HEK293 (cell line): ENCODE measurements around the gene MAP6.

ENCODE experiments used
- CTCF ChIA-PET: fragments of 350-600 bp; formaldehyde crosslinking; extraction: SDS; loops from one replicate; lab custom pipeline; 2021; ENCODE audit warnings: antibody characterized with exemption; lab: Yijun Ruan, JAX
- POLR2A ChIA-PET: fragments of 300-600 bp; formaldehyde crosslinking; extraction: SDS; loops from one replicate; lab custom pipeline; 2020; ENCODE audit warnings: antibody characterized with exemption, inconsistent platforms; lab: Yijun Ruan, JAX
- H3K27ac ChIP-seq: fragments of 200-500 bp; sonication (Bioruptor generic); 2 replicates; pipeline ENCODE4 v1.5.1; 2014; ENCODE audit warnings: low read depth, low read length, control low read depth, inconsistent platforms; ENCODE audit errors: extremely low read depth
- H3K36me3 ChIP-seq, 2 experiments: fragments of 200-500 bp in 1 of 2; sonication (Bioruptor generic) in 1 of 2; 1 replicate in 1 of 2; 2 replicates in 1 of 2; pipeline ENCODE4 v1.5.1; 2014 to 2017; ENCODE audit warnings: inconsistent platforms in 2 of 2, low read length in 2 of 2; ENCODE audit not compliant: control insufficient read depth in 2 of 2, insufficient read depth in 1 of 2
- H3K4me1 ChIP-seq: fragments of 200-500 bp; sonication (Bioruptor generic); 2 replicates; pipeline ENCODE4 v1.5.1; 2014; ENCODE audit warnings: mild to moderate bottlenecking, low read length, inconsistent platforms; ENCODE audit not compliant: control insufficient read depth, insufficient read depth
- H3K4me3 ChIP-seq: 2 replicates; pipeline ENCODE4 v1.5.1; 2011; ENCODE audit warnings: low read depth, mild to moderate bottlenecking, control low read depth, low read length, moderate library complexity
- H3K9me3 ChIP-seq: fragments of 200-500 bp; sonication (Bioruptor generic); 2 replicates; pipeline ENCODE4 v1.5.1; 2014; ENCODE audit warnings: low read depth, low read length, inconsistent platforms; ENCODE audit not compliant: control insufficient read depth, insufficient read depth
- IKZF3 ChIP-seq: fragments of 450-650 bp; IDR thresholded peaks from 2 replicates; pipeline ENCODE4 v1.5.0; 2018; ENCODE audit warnings: missing biosample characterization, mild to moderate bottlenecking, missing genetic modification characterization, moderate library complexity
- PATZ1 ChIP-seq: fragments of 450-650 bp; formaldehyde crosslinking; IDR thresholded peaks from 2 replicates; pipeline ENCODE4 v1.5.1; 2016; ENCODE audit warnings: missing biosample characterization, missing genetic modification characterization
- PBX3 ChIP-seq: sonication (generic); formaldehyde crosslinking; IDR thresholded peaks from 2 replicates; pipeline ENCODE4 v1.8.1; 2022; ENCODE audit warnings: mild to moderate bottlenecking, moderate library complexity, missing genetic modification reagents
- SCRT2 ChIP-seq: fragments of 450-650 bp; formaldehyde crosslinking; IDR thresholded peaks from 2 replicates; pipeline ENCODE4 v1.5.1; 2016; ENCODE audit warnings: missing biosample characterization, missing genetic modification characterization
- SP2 ChIP-seq: fragments of 450-650 bp; formaldehyde crosslinking; IDR thresholded peaks from 2 replicates; pipeline ENCODE4 v1.5.1; 2016; ENCODE audit warnings: missing biosample characterization, missing genetic modification characterization
- SP3 ChIP-seq: fragments of 450-650 bp; formaldehyde crosslinking; IDR thresholded peaks from 2 replicates; pipeline ENCODE4 v1.5.1; 2016; ENCODE audit warnings: missing biosample characterization, missing genetic modification characterization
- ZBTB17 ChIP-seq: fragments of 450-650 bp; formaldehyde crosslinking; IDR thresholded peaks from 2 replicates; pipeline ENCODE4 v1.5.1; 2016; ENCODE audit warnings: missing biosample characterization, missing genetic modification characterization
- ZNF202 ChIP-seq: fragments of 450-650 bp; formaldehyde crosslinking; IDR thresholded peaks from 2 replicates; pipeline ENCODE4 v1.5.1; 2016; ENCODE audit warnings: missing biosample characterization, missing genetic modification characterization, borderline replicate concordance
- ZNF223 ChIP-seq: fragments of 450-650 bp; formaldehyde crosslinking; IDR thresholded peaks from 2 replicates; pipeline ENCODE4 v1.5.1; 2016; ENCODE audit warnings: missing biosample characterization, missing genetic modification characterization
- ZNF335 ChIP-seq: fragments of 450-650 bp; formaldehyde crosslinking; conservative IDR thresholded peaks from 2 replicates; pipeline ENCODE4 v1.5.1; 2016; ENCODE audit warnings: missing biosample characterization, missing genetic modification characterization
- ZNF560 ChIP-seq: fragments of 450-650 bp; formaldehyde crosslinking; IDR thresholded peaks from 2 replicates; pipeline ENCODE4 v1.5.1; 2017; ENCODE audit warnings: missing biosample characterization, missing genetic modification characterization, borderline replicate concordance
- ZNF580 ChIP-seq: fragments of 450-650 bp; formaldehyde crosslinking; IDR thresholded peaks from 2 replicates; pipeline ENCODE4 v1.5.1; 2016; ENCODE audit warnings: missing biosample characterization, missing genetic modification characterization
- ZNF596 ChIP-seq: fragments of 450-650 bp; IDR thresholded peaks from 2 replicates; pipeline ENCODE4 v1.5.0; 2018; ENCODE audit warnings: missing biosample characterization, mild to moderate bottlenecking, missing genetic modification characterization, moderate library complexity
- ZNF621 ChIP-seq: fragments of 450-650 bp; formaldehyde crosslinking; IDR thresholded peaks from 2 replicates; pipeline ENCODE4 v1.5.1; 2017; ENCODE audit warnings: missing biosample characterization, missing genetic modification characterization
- ZNF626 ChIP-seq: fragments of 450-650 bp; sonication (Bioruptor Pico); formaldehyde crosslinking; IDR thresholded peaks from 2 replicates; pipeline ENCODE4 v1.5.1; 2018; ENCODE audit warnings: missing biosample characterization, missing genetic modification characterization, inconsistent platforms
- ZNF660 ChIP-seq: fragments of 450-650 bp; IDR thresholded peaks from 2 replicates; pipeline ENCODE4 v1.5.1; 2018; ENCODE audit warnings: missing biosample characterization, mild to moderate bottlenecking, missing genetic modification characterization
- ZNF664 ChIP-seq: fragments of 450-650 bp; formaldehyde crosslinking; IDR thresholded peaks from 2 replicates; pipeline ENCODE4 v1.5.1; 2016; ENCODE audit warnings: missing biosample characterization, missing genetic modification characterization
- ZNF777 ChIP-seq: fragments of 450-650 bp; formaldehyde crosslinking; IDR thresholded peaks from 2 replicates; pipeline ENCODE4 v1.5.1; 2017; ENCODE audit warnings: missing biosample characterization, missing genetic modification characterization, borderline replicate concordance
- TF ChIP-seq, protein P1 (sequence below): fragments of 450-650 bp; formaldehyde crosslinking; IDR thresholded peaks from 2 replicates; pipeline ENCODE4 v1.5.1; 2016; ENCODE audit warnings: missing biosample characterization, missing genetic modification characterization

MAP6 gene

DNA sequence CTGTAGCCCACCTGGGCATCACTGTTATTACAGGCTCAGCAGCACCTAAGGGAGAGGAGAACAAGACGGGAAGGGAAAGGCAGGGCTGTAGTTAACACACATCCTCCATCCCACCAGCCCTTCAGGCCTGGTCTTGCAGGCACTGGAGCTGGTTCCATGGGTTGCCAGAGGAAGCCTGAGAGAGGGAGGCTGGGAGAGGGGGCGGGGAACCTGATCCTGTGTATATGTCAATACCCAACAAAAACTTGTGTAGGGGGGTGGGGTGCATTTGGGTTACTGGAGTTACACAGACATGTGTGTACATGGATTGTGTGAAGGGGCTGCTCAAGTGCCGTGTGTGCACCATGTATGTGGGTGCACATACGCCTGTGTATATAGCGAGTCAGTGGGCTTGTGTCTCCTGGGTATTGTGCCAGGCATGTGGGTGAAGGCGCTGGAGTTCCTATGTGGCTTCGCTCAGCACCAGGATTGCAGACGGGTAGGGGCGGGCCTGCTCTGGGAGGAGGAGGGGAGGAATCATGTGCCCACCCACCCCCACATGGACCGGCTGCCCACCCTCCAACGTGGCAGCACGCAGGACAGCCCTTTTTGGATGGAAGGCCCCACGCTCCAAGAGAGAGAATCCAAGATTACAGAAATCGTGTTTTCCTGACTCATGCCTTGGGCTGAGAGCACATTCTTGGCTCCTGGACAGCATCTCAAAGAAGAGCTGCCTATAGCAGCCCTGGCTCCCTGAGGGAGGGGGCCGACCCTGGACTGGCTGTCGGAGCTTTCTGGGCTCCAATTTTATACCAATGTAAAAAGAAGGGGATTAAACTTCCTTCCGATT, 111.0 kb downstream of the MAP6 start (continued):
- no peak for TF ChIP-seq ZNF777 (tag by site-specific recombination)

DNA sequence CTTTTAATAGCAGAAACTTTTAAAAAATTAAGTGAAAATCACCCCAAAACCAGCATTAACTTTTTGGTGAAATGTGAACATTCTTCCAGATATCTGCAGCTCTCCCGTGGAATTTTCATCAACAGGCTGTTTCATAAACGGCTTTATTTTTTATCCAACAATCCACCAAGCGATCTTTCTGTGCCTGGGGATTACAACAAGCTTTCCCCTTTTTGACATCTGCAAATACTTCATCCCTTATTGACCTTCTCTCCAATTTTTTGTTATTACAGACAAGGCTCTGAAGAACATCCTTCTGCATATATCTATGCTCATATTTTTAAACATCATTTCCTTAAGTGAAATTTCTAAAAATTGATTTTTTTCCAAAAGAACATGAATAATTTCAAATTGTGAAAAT, 112.6 kb downstream of the MAP6 start:
- Histone ChIP-seq H3K36me3 (no peaks in the 10 kb centered on the region), H3K4me3 (no peak overlapping the region), H3K27ac (no peak overlapping the region), H3K9me3 (no peaks in the 10 kb centered on the region), H3K4me1 (no peaks in the 10 kb centered on the region; the same call in 1 of the 2 replicates)
- CTCF ChIA-PET: interaction anchor here (1.1 kb wide), 1 partner anchor 49 kb away, joined by 3 read pairs; no protein-coding TSS in a partner anchor
- POLR2A ChIA-PET: no interaction called here
- TF ChIP-seq SP3 (tag by site-specific recombination) (no peak), ZNF580 (no peak)

DNA sequence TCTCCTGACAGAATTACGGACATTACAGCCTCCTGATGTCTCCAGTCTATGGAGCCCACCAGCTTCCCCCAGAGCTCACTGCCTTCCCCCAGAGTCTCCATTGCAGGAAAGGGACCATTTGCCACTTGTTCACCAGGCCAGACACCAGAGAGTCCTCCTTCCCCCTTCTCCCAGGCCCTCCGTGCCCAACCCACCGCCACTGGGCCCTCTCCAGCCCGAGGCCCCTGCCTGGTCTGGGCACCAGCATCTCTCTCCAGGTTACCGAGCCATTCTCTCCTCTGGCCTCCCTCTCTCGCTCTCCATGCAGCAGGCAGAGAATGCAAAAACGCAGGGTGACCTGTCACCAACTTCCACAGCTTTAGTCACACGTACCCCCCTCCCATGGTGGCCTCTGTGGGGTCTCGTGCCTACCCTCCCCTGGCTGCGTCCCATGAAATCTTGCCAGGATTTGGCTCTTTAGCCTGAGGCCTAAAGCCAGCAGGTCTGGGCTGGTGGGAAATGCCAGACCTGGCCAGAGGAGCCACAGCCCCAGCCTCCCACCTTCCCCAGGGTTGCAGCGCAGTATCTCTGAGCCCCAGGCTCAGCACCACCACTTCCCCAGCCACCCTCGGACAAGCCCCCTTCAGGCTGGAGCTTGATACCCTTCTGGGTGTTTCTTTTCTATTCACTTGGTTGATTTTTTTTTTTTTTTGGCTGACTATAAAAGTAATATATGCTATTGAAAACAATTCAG, 113.6 kb downstream of the MAP6 start:
- ChIA-PET POLR2A (interaction anchor here (1.9 kb wide), 1 partner anchor 29 kb away, joined by 6 read pairs; no protein-coding TSS in a partner anchor), CTCF (interaction anchor here (0.5 to 1.6 kb wide), 2 partner anchors 23 to 55 kb away, joined by 3 to 9 read pairs; no protein-coding TSS in a partner anchor)
- no peaks in the 10 kb centered on the region for H3K9me3 ChIP-seq
- no peak overlapping the region for H3K4me3 ChIP-seq
- H3K27ac ChIP-seq: peak overlapping the region; percentile 0; the same call in 1 of the 2 replicates
- no peaks in the 10 kb centered on the region for H3K36me3 ChIP-seq
- TF ChIP-seq SCRT2 (tag by site-specific recombination) (0 out of 2 replicates have a peak, but pooled peaks have one; percentile 4), ZNF626 (tag by site-specific recombination) (no peak)
- no peaks in the 10 kb centered on the region; the same call in 1 of the 2 replicates for H3K4me1 ChIP-seq

DNA sequence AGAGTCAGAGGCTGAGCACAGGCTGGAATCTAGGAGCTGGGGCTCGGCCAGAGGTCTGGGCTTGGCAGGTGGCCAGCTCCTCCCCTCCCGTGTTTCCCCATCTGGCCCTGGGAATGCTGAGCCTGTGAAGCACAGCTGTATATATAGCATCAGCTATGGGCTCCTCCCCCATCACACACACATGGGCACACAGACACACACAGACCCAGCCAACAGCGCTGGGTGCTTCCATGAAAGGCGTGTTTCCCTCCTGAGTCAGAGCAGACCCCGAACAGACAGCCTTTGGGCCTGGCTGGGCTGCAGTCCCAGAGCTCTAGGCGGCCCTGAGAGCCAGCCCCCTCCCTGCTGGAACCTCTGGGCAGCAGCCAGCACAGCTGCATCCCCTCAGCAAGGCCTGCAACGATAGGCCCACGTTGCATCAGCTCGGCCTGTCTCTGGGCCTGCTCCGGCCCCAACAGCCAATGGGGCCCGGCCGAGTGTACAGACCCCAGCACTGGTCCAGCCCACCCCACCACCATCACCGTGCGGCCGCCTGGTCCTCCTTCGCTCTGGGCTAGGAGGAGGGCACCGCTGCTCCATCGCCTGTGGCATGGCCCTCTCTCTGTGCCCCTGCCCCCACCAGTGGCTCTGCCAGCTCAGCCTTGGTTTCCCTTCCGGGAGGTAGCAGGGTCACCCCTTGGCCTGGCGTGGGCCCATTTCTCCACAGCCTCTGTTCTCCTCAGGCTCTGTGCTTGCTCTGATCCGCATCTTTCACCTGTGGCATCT, 114.4 kb downstream of the MAP6 start:
- Histone ChIP-seq H3K4me3 (no peak overlapping the region), H3K36me3 (no peaks in the 10 kb centered on the region), H3K27ac (peak overlapping the region; percentile 0; the same call in 1 of the 2 replicates), H3K4me1 (no peaks in the 10 kb centered on the region; the same call in 1 of the 2 replicates), H3K9me3 (no peaks in the 10 kb centered on the region)
- ChIA-PET CTCF (interaction anchor here (0.6 to 1.9 kb wide), 10 partner anchors 14 to 166 kb away, joined by 3 to 9 read pairs (median 4); no protein-coding TSS in a partner anchor), POLR2A (interaction anchor here (1.0 to 1.9 kb wide), 8 partner anchors 9 to 30 kb away, joined by 3 to 23 read pairs (median 5); partner anchors contain the start of gene SERPINH1)
- TF ChIP-seq SP2 (peak; percentile 32; the same call in 1 of the 2 replicates), ZNF596 (tag by site-specific recombination) (no peak), PBX3 (no peak), ZNF202 (no peak), ZNF560 (tag by site-specific recombination) (no peak), IKZF3 (tag by site-specific recombination) (peak; percentile 46; the same call in 1 of the 2 replicates), ZNF335 (tag by site-specific recombination) (0 out of 2 replicates have a peak, but pooled peaks have one; percentile 26), ZNF664 (tag by site-specific recombination) (no peak), PATZ1 (tag by site-specific recombination) (peak; percentile 76), SCRT2 (tag by site-specific recombination) (peak; percentile 78), ZNF660 (tag by site-specific recombination) (peak; percentile 82), ZNF223 (tag by site-specific recombination) (no peak), ZNF621 (no peak), ZBTB17 (tag by site-specific recombination) (peak; percentile 69), ZNF777 (tag by site-specific recombination) (no peak)
- TF ChIP-seq, protein P1, sequence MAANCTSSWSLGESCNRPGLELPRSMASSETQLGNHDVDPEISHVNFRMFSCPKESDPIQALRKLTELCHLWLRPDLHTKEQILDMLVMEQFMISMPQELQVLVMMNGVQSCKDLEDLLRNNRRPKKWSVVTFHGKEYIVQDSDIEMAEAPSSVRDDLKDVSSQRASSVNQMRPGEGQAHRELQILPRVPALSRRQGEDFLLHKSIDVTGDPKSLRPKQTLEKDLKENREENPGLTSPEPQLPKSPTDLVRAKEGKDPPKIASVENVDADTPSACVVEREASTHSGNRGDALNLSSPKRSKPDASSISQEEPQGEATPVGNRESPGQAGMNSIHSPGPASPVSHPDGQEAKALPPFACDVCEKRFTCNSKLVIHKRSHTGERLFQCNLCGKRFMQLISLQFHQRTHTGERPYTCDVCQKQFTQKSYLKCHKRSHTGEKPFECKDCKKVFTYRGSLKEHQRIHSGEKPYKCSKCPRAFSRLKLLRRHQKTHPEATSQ (tag by site-specific recombination): no peak
